Tibial artery (tissue), 4 donors: ENCODE data around the gene DPP4.

Experiments
- DNase-seq, 2 donors: peaks; one replicate each; pipeline ENCODE4 v3.0.0-alpha.2; 2019
- H3K27ac ChIP-seq, 2 donors: fragments of 200-600 bp; sonication (generic) in 1 of 2; 1 replicate in 1 of 2; 2 replicates in 1 of 2; pipeline ENCODE4 v1.5.1; 2018 to 2019; ENCODE audit warnings: mild to moderate bottlenecking in 1 of 2
- H3K27me3 ChIP-seq, 2 donors: fragments of 200-600 bp; sonication (generic) in 1 of 2; one replicate each; pipeline versions ENCODE4 v1.5.1 to v1.6.0; 2016 to 2019
- H3K36me3 ChIP-seq, 3 donors: fragments of 200-600 bp; sonication (generic) in 2 of 3; one replicate each; pipeline ENCODE4 v1.5.1; 2016 to 2019; ENCODE audit warnings: mild to moderate bottlenecking in 2 of 3
- H3K4me1 ChIP-seq, 4 donors: fragments of 200-600 bp; sonication (generic) in 2 of 4; 1 replicate in 3 of 4; 2 replicates in 1 of 4; pipeline ENCODE4 v1.5.1; 2016 to 2019
- H3K4me3 ChIP-seq, 2 donors: fragments of 200-600 bp; sonication (generic) in 1 of 2; 1 replicate in 1 of 2; 2 replicates in 1 of 2; pipeline ENCODE4 v1.5.1; 2018 to 2019; ENCODE audit warnings: mild to moderate bottlenecking in 2 of 2
- H3K9me3 ChIP-seq, 3 donors: fragments of 200-600 bp; sonication (generic) in 1 of 3; one replicate each; pipeline ENCODE4 v1.5.1; 2016 to 2019
- intact Hi-C: fragments of 100-400 bp; cut with DNase I; formaldehyde crosslinking; loops from one replicate; pipeline ENCODE4 v1.15.0; 2023; ENCODE audit warnings: low total_unique reads
- TF ChIP-seq, protein P1 (sequence below), 2 experiments: fragments of 200-600 bp in 1 of 2; fragments of 450-650 bp in 1 of 2; IDR thresholded peaks; one replicate each; pipeline ENCODE4 v1.5.1; 2017 to 2019; ENCODE audit warnings: antibody characterized with exemption in 2 of 2, mild to moderate bottlenecking in 1 of 2, moderate library complexity in 1 of 2

DPP4 gene

GRCh38 chr2:161971551-161971950, 102.5 kb downstream of the DPP4 start:
- peaks cover 0 to 2% of the 10 kb centered on the region in 2 donors for H3K27me3 ChIP-seq
- no peaks in the 10 kb centered on the region for H3K4me1 ChIP-seq
- H3K27ac ChIP-seq: no peak overlapping the region
- H3K9me3 ChIP-seq: no peaks in the 10 kb centered on the region
- no peak overlapping the region for H3K4me3 ChIP-seq
- intact Hi-C loops: no loop called here
- no peaks in the 10 kb centered on the region for H3K36me3 ChIP-seq
- TF ChIP-seq, protein P1, sequence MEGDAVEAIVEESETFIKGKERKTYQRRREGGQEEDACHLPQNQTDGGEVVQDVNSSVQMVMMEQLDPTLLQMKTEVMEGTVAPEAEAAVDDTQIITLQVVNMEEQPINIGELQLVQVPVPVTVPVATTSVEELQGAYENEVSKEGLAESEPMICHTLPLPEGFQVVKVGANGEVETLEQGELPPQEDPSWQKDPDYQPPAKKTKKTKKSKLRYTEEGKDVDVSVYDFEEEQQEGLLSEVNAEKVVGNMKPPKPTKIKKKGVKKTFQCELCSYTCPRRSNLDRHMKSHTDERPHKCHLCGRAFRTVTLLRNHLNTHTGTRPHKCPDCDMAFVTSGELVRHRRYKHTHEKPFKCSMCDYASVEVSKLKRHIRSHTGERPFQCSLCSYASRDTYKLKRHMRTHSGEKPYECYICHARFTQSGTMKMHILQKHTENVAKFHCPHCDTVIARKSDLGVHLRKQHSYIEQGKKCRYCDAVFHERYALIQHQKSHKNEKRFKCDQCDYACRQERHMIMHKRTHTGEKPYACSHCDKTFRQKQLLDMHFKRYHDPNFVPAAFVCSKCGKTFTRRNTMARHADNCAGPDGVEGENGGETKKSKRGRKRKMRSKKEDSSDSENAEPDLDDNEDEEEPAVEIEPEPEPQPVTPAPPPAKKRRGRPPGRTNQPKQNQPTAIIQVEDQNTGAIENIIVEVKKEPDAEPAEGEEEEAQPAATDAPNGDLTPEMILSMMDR (IDR thresholded peaks at IDR 0.05): no peak
- no peak for DNase-seq

GRCh38 chr2:161969159-161969558, 104.9 kb downstream of the DPP4 start:
- no peaks in the 10 kb centered on the region for H3K9me3 ChIP-seq

GRCh38 chr2:161965994-161966393, 108.0 kb downstream of the DPP4 start:
- no peaks in the 10 kb centered on the region for H3K4me1 ChIP-seq
- H3K27ac ChIP-seq: no peak overlapping the region
- no peaks in the 10 kb centered on the region for H3K27me3 ChIP-seq
- intact Hi-C loops: no loop called here
- H3K4me3 ChIP-seq: no peak overlapping the region
- TF ChIP-seq, protein P1 (IDR thresholded peaks at IDR 0.05): no peak
- H3K9me3 ChIP-seq: no peaks in the 10 kb centered on the region
- H3K36me3 ChIP-seq: no peaks in the 10 kb centered on the region
- no peak for DNase-seq

More at GRCh38 chr2:161969159-161969558, 104.9 kb downstream of the DPP4 start:
- H3K27ac ChIP-seq: no peak overlapping the region
- H3K27me3 ChIP-seq: peaks cover 0 to 2% of the 10 kb centered on the region in 2 donors
- intact Hi-C loops: no loop called here
- H3K4me3 ChIP-seq: no peak overlapping the region
- no peaks in the 10 kb centered on the region for H3K4me1 ChIP-seq
- DNase-seq: no peak
- TF ChIP-seq, protein P1 (IDR thresholded peaks at IDR 0.05): no peak
- no peaks in the 10 kb centered on the region for H3K36me3 ChIP-seq

GRCh38 chr2:161964160-161964559, 109.9 kb downstream of the DPP4 start:
- DNase-seq: no peak
- Histone ChIP-seq H3K36me3 (no peaks in the 10 kb centered on the region), H3K9me3 (no peaks in the 10 kb centered on the region), H3K4me1 (no peaks in the 10 kb centered on the region), H3K27ac (no peak overlapping the region), H3K27me3 (no peaks in the 10 kb centered on the region), H3K4me3 (no peak overlapping the region)
- TF ChIP-seq, protein P1 (IDR thresholded peaks at IDR 0.05): no peak
- intact Hi-C loops: no loop called here

- no peaks in the 10 kb centered on the region for H3K4me1 ChIP-seq
- H3K9me3 ChIP-seq: no peaks in the 10 kb centered on the region
- DNase-seq: no peak
- H3K36me3 ChIP-seq: no peaks in the 10 kb centered on the region
- H3K27me3 ChIP-seq: no peaks in the 10 kb centered on the region
- H3K27ac ChIP-seq: no peak overlapping the region
- TF ChIP-seq, protein P1 (IDR thresholded peaks at IDR 0.05): no peak
- no peak overlapping the region for H3K4me3 ChIP-seq
- intact Hi-C loops: no loop called here
These were observed 111.9 kb downstream of the DPP4 start for GRCh38 chr2:161962160-161962559.

GRCh38 chr2:161961061-161961460, 113.0 kb downstream of the DPP4 start:
- H3K27ac ChIP-seq: no peak overlapping the region
- no peak for DNase-seq
- H3K36me3 ChIP-seq: no peaks in the 10 kb centered on the region
- H3K4me3 ChIP-seq: no peak overlapping the region
- no peaks in the 10 kb centered on the region for H3K4me1 ChIP-seq
- intact Hi-C loops: no loop called here
- H3K9me3 ChIP-seq: no peaks in the 10 kb centered on the region
- no peaks in the 10 kb centered on the region for H3K27me3 ChIP-seq
- TF ChIP-seq, protein P1 (IDR thresholded peaks at IDR 0.05): no peak
